Measurements from ENCODE around the gene POU2AF1.

Gene POU2AF1

GRCh38 chr11:111355956-111356659, 23.0 kb downstream of the POU2AF1 start (continued):
- no peak for TF ChIP-seq CSRNP3 (CRISPR knock-in tag; IDR thresholded peaks at IDR 0.05)
- TF ChIP-seq OSR1 (CRISPR knock-in tag; IDR thresholded peaks at IDR 0.05), result no peak
- no peak for TF ChIP-seq ZNF70 (CRISPR knock-in tag; IDR thresholded peaks at IDR 0.05)
- TF ChIP-seq ZFP30 (CRISPR knock-in tag; IDR thresholded peaks at IDR 0.05), result no peak

GRCh38 chr11:111355101-111355500, 24.0 kb downstream of the POU2AF1 start:
- TF ChIP-seq CREB5 (CRISPR knock-in tag; IDR thresholded peaks at IDR 0.05; ENCODE audit: low read depth) (no peak), PPARA (CRISPR knock-in tag; IDR thresholded peaks at IDR 0.05; ENCODE audit: borderline replicate concordance) (no peak), ISL1 (CRISPR knock-in tag; IDR thresholded peaks at IDR 0.05) (no peak), ZFP30 (CRISPR knock-in tag; IDR thresholded peaks at IDR 0.05) (no peak), TCF4 (CRISPR knock-in tag; IDR thresholded peaks at IDR 0.05; ENCODE audit: borderline replicate concordance) (no peak), CSRNP3 (CRISPR knock-in tag; IDR thresholded peaks at IDR 0.05) (no peak), CSDC2 (CRISPR knock-in tag; IDR thresholded peaks at IDR 0.05) (no peak), ZNF70 (CRISPR knock-in tag; IDR thresholded peaks at IDR 0.05) (no peak), PATZ1 (CRISPR knock-in tag; IDR thresholded peaks at IDR 0.05; ENCODE audit: borderline replicate concordance) (no peak), ARNTL (CRISPR knock-in tag; IDR thresholded peaks at IDR 0.05; ENCODE audit: borderline replicate concordance, low read depth) (no peak), BACH2 (CRISPR knock-in tag; IDR thresholded peaks at IDR 0.05; ENCODE audit: borderline replicate concordance) (no peak)

GRCh38 chr11:111354601-111354891, 24.5 kb downstream of the POU2AF1 start:
- no peak for ATAC-seq
- TF ChIP-seq CREB5 (CRISPR knock-in tag; IDR thresholded peaks at IDR 0.05; ENCODE audit: low read depth) (no peak), TSHZ2 (CRISPR knock-in tag; IDR thresholded peaks at IDR 0.05) (no peak), ARNTL (CRISPR knock-in tag; IDR thresholded peaks at IDR 0.05; ENCODE audit: borderline replicate concordance, low read depth) (no peak), ESRRG (CRISPR knock-in tag; IDR thresholded peaks at IDR 0.05) (no peak), ZNF565 (CRISPR knock-in tag; conservative IDR thresholded peaks at IDR 0.05; ENCODE audit: low read depth) (no peak), BACH2 (CRISPR knock-in tag; IDR thresholded peaks at IDR 0.05; ENCODE audit: borderline replicate concordance) (no peak), TCF4 (CRISPR knock-in tag; IDR thresholded peaks at IDR 0.05; ENCODE audit: borderline replicate concordance) (no peak), TOX (CRISPR knock-in tag; IDR thresholded peaks at IDR 0.05; ENCODE audit: borderline replicate concordance) (no peak), ZFP30 (CRISPR knock-in tag; IDR thresholded peaks at IDR 0.05) (no peak), RARB (CRISPR knock-in tag; IDR thresholded peaks at IDR 0.05) (no peak), PATZ1 (CRISPR knock-in tag; IDR thresholded peaks at IDR 0.05; ENCODE audit: borderline replicate concordance) (no peak), GLIS3 (CRISPR knock-in tag; IDR thresholded peaks at IDR 0.05) (no peak), OSR1 (CRISPR knock-in tag; IDR thresholded peaks at IDR 0.05) (no peak), ZNF8 (CRISPR knock-in tag; IDR thresholded peaks at IDR 0.05) (no peak), ZC3H10 (CRISPR knock-in tag; IDR thresholded peaks at IDR 0.05) (no peak), POU6F1 (CRISPR knock-in tag; IDR thresholded peaks at IDR 0.05; ENCODE audit: borderline replicate concordance, low read depth) (no peak), PPARA (CRISPR knock-in tag; IDR thresholded peaks at IDR 0.05; ENCODE audit: borderline replicate concordance) (no peak)

More at GRCh38 chr11:111355101-111355500, 24.0 kb downstream of the POU2AF1 start:
- no peak for ATAC-seq

Data from SK-N-SH treated with all-trans-retinoic acid at 6 μM for 48 hours (cell line).